ENCODE results near the gene IZUMO1. TPM values are rescaled to one million over a fixed set of nuclear protein-coding genes. Genes with fewer than 3 reads are reported as not detected.

The IZUMO1 gene
- total RNA-seq, 2 donors from 2014 or later, result not detected

DNA sequence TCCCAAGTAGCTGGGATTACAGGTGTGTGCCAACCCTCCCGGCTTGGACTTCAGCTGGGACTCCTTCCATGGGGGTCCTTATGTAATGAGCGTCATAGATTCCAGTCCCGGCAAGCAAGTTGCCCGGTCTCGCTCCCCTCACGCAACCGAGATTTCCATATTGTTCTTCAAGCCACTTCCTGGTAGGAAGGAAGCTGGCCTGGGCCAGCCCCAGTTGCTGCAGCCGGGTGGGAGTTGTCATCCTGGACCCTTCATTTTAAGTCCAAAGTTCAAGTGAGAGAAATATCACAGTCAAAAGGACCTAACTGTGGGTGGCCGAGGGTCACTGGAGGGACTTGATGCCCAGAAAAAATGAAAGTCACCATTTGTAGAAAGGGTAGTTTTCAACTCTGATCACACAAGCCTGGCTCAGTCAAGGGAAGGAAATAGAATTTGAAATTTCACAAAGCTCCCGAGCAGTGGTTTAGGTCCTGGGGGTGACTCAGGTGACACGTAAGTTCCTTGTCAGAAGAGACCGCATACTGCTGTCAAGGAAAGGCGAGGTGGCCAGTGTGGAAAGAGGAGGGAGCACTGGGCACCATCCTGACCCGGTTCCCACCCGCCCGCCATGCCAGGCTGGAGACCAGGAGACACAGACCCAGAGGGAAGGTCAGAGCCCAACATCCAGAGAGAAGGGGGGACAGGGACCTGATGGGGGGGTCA is 13.9 kb upstream of the IZUMO1 start:
- intact Hi-C loops (cut with DNase I), result no loop called here

GRCh38 chr19:48757741-48758144 is 11.0 kb upstream of the IZUMO1 start:
- peaks cover 7% of the 10 kb centered on the region for H3K27me3 ChIP-seq
- no peak for TF ChIP-seq CTCF (IDR thresholded peaks at IDR 0.05)
- intact Hi-C loops (cut with DNase I), result no loop called here

More for the DNA sequence above, 13.9 kb upstream of the IZUMO1 start:
- no peak overlapping the region for H3K27ac ChIP-seq
- H3K4me1 ChIP-seq, result no peaks in the 10 kb centered on the region
- H3K9ac ChIP-seq (ENCODE audit: low read depth in 2 of 2, low read length in 2 of 2), result no peak overlapping the region
- H3K9me3 ChIP-seq, result no peaks in the 10 kb centered on the region
- TF ChIP-seq CTCF (IDR thresholded peaks at IDR 0.05), result no peak
- no peaks in the 10 kb centered on the region for H3K27me3 ChIP-seq
- no peak overlapping the region for H3K4me3 ChIP-seq
- no peaks in the 10 kb centered on the region for H3K36me3 ChIP-seq
- DNase-seq, result no peak

GRCh38 chr19:48757089-48757675 is 10.5 kb upstream of the IZUMO1 start:
- no peaks in the 10 kb centered on the region for H3K36me3 ChIP-seq
- intact Hi-C loops (cut with DNase I), result no loop called here

More at GRCh38 chr19:48757741-48758144, 11.0 kb upstream of the IZUMO1 start:
- DNase-seq, result no peak
- Histone ChIP-seq H3K36me3 (no peaks in the 10 kb centered on the region), H3K4me1 (peaks cover under 1% of the 10 kb centered on the region), H3K9me3 (no peaks in the 10 kb centered on the region), H3K9ac (ENCODE audit: low read depth in 2 of 2, low read length in 2 of 2) (no peak overlapping the region), H3K27ac (no peak overlapping the region), H3K4me3 (no peak overlapping the region)

DNA sequence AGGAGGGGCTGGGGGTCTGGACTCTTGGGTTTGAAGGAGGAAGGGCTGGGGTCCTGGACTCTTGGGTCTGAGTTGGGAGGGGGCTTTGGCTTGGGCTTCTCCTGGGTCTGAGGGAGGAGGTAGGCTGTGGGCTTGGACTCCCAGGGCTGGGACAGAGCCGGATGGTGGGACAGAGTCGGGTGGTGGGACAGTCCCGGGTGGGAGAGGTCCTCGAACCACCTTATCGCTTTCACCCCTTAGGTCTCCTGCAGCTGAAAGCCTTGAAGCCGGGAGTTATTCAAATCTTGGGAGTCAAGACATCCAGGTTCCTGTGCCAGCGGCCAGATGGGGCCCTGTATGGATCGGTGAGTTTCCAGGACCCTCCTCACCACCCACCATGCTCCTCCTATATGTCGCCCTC is 10.0 kb upstream of the IZUMO1 start:
- Histone ChIP-seq H3K36me3 (no peaks in the 10 kb centered on the region), H3K27me3 (peaks cover 17% of the 10 kb centered on the region), H3K4me1 (peaks cover 6% of the 10 kb centered on the region), H3K4me3 (no peak overlapping the region), H3K27ac (no peak overlapping the region), H3K9ac (ENCODE audit: low read depth in 2 of 2, low read length in 2 of 2) (no peak overlapping the region), H3K9me3 (no peaks in the 10 kb centered on the region)
- no peak for TF ChIP-seq CTCF (IDR thresholded peaks at IDR 0.05)
- intact Hi-C loops (cut with DNase I), result no loop called here
- DNase-seq, result no peak

More at GRCh38 chr19:48757089-48757675, 10.5 kb upstream of the IZUMO1 start:
- peaks cover 6% of the 10 kb centered on the region for H3K4me1 ChIP-seq
- no peak overlapping the region for H3K4me3 ChIP-seq
- H3K27ac ChIP-seq, result no peak overlapping the region
- peaks cover 13% of the 10 kb centered on the region for H3K27me3 ChIP-seq
- no peaks in the 10 kb centered on the region for H3K9me3 ChIP-seq
- TF ChIP-seq CTCF (IDR thresholded peaks at IDR 0.05), result no peak
- DNase-seq, result no peak
- no peak overlapping the region for H3K9ac ChIP-seq (ENCODE audit: low read depth in 2 of 2, low read length in 2 of 2)

DNA sequence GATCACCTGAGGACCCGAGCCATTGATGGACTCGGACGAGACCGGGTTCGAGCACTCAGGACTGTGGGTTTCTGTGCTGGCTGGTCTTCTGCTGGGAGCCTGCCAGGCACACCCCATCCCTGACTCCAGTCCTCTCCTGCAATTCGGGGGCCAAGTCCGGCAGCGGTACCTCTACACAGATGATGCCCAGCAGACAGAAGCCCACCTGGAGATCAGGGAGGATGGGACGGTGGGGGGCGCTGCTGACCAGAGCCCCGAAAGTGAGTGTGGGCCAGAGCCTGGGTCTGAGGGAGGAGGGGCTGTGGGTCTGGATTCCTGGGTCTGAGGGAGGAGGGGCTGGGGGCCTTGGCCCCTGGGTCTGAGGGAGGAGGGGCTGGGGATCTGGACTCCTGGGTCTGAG is 9.5 kb upstream of the IZUMO1 start:
- H3K36me3 ChIP-seq, result no peaks in the 10 kb centered on the region
- H3K4me3 ChIP-seq, result no peak overlapping the region
- H3K9ac ChIP-seq (ENCODE audit: low read depth in 2 of 2, low read length in 2 of 2), result no peak overlapping the region
- no peak for TF ChIP-seq CTCF (IDR thresholded peaks at IDR 0.05)
- no peak for DNase-seq
- H3K27me3 ChIP-seq, result peaks cover 21% of the 10 kb centered on the region
- H3K4me1 ChIP-seq, result peaks cover 6% of the 10 kb centered on the region
- no peaks in the 10 kb centered on the region for H3K9me3 ChIP-seq
- intact Hi-C loops (cut with DNase I), result no loop called here
- no peak overlapping the region for H3K27ac ChIP-seq

Data from colonic mucosa (tissue), 4 donors.